ENCODE data around the gene LCOR.
"Not testable (repeated sequence)": the region's sequence is repeated elsewhere in the genome, so short reads cannot be mapped to it uniquely, and the experiment has no call there.

LCOR gene

DNA sequence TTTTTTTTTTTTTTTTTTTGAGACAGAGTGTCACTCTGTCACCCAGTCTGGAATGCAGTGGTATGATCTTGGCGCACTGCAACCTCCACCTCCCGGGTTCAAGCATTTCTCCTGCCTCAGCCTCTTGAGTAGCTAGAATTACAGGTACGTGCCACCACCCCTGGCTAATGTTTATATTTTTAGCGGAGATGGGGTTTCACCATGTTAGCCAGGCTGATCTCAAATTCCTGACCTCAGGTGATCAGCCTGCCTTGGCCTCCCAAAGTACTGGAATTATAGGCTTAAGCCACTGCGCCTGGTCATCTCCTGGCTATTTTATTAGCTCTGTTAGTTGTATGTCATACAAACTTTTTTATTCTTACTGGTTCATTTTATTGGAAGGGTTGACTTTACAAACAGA is 103.0 kb downstream of the LCOR start:
- DNase-seq (ENCODE audit: low read depth in 3 of 3), result no peak

DNA sequence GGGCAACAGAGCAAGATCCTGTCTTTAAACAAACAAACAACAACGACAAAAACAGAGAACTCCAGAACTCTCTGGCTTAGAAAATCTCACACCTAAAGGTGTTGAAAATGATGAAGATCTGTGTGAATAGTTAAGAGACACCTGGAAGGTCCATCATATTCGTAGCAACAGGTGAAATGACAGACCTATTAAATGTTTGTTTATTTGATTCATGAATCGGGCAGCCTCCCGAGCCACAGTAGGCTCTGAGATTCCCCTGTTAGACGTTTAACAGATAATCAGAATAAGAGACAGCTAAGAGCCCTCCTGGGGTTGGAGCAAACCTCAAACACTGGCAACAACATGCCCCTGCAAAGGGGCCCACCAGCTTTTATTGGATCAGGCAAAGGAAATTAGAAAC is 103.7 kb downstream of the LCOR start:
- DNase-seq (ENCODE audit: low read depth in 3 of 3), result no peak

GRCh38 chr10:96943161-96943560 is 111.1 kb downstream of the LCOR start:
- not testable (repeated sequence) for DNase-seq (ENCODE audit: low read depth in 3 of 3)

- no peak for DNase-seq (ENCODE audit: low read depth in 3 of 3)
Observed at GRCh38 chr10:96947036-96947435, 114.9 kb downstream of the LCOR start.

GRCh38 chr10:96949039-96949683 is 117.1 kb downstream of the LCOR start:
- DNase-seq (ENCODE audit: low read depth in 3 of 3), result no peak

DNA sequence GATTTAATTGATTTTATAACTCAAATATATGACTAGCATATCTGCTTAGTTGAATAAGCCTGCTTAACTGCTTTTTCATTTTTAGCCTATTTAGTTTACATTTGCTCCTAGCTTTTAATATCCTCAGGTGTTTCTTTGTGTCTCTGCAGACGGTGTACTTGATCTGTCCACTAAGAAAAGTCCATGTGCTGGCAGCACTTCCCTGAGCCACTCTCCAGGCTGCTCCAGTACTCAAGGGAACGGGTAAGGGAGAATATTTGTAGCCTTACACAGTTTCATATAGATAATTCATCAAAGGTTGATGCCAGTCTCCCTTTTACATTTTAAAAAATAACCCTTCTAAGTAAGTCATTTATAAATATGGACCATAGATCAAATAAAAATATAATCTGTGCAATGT is 119.9 kb downstream of the LCOR start:
- DNase-seq (ENCODE audit: low read depth in 3 of 3), result no peak

DNA sequence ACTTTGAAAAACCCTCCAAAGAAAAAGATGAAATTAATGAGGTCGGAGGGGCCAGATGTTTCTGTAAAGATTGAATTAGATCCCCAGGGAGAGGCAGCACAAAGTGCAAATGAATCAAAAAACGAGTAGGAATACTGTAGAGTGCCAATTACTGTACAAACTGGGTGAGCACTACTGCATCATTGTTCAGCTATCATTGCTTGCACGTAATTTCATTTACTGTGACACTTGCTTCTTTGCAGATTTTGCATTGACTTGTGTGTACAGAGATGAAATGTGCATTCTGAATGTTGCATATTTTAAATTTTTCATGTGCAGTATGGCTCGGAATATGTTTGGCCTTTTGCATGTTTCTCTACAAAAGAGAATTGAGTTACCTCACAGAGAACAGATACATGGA is 123.7 kb downstream of the LCOR start:
- no peak for DNase-seq (ENCODE audit: low read depth in 3 of 3)

- DNase-seq (ENCODE audit: low read depth in 3 of 3), result no peak
Observed at GRCh38 chr10:96958071-96958470, 126.0 kb downstream of the LCOR start.

DNA sequence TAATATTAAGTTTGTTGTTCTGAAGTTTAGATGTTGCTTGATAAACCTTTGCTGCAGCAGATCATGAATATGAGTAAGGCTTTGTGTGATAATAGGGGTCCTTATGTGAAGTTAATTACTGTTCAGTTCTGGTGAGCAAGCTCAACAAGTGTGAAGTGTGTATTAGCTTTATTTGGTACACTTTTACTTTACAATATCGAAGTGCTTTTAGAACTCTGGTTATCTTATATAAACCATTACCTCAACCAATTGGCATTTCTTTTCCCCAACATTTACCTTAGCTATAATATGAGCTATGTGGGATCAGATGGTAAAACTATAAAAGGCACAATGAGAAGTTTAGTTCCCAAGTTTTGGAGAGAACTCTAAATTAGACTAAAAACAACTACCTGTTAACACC is 127.6 kb downstream of the LCOR start:
- DNase-seq (ENCODE audit: low read depth in 3 of 3), result no peak

- no peak for DNase-seq (ENCODE audit: low read depth in 3 of 3)
Observed at GRCh38 chr10:96960872-96961271, 128.8 kb downstream of the LCOR start.

- no peak for DNase-seq (ENCODE audit: low read depth in 3 of 3)
Observed at GRCh38 chr10:96964131-96964530, 132.0 kb downstream of the LCOR start.

GRCh38 chr10:96967847-96968246 is 135.7 kb downstream of the LCOR start:
- DNase-seq (ENCODE audit: low read depth in 3 of 3), result no peak

DNA sequence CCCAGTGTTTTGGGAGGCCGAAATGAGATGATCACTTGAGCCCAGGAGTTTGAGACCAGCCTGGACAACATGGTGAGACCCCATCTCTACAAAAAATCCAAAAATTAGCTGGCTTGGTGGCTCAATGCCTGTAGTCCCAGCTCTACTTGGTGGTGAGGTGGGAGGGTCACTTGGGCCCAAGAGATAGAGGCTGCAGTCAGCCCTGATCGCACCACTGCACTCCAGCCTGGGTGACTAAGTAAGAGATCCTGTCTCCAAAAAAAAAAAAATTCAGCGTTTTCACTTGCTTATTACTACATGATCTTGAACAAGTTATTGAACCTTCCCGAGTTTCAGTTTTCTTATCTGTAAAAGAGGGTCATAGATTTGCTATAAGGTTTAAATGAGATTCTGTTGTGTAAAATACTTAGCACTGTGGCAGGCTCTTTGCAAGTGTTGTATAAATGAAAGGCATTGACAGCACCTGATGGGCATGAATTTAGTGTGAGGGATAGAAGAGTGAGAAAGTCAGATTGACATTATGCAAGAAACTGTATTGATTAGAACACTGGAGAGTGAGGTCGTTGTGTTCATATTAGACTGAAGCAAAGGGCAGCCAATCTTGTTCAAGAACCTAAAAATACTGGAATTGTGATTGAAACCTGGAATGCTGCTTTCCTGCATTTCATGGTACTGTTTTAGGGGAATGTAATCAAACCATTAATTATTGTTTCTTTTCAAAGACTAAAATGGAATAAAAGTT is 136.8 kb downstream of the LCOR start:
- DNase-seq (ENCODE audit: low read depth in 3 of 3), result no peak

DNA sequence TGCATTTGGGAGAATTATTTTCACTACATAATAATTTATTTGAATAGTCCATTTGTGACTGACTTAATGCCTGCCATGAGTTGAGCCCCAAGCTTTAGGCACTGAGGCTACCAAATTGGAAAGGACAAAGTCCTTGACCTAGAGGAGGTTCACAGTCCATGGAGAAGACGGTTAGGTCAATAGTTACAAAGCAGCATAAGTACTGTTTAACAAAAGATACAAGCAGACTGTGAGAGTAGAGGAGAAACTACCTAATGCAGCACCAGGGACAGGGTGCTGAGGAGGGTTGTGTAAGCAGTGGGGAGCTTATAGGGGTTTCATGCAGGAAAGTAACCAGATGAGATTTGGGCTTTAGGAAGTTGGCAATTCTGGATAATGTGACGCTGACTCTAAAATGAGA is 139.2 kb downstream of the LCOR start:
- no peak for DNase-seq (ENCODE audit: low read depth in 3 of 3)

- DNase-seq (ENCODE audit: low read depth in 3 of 3), result no peak
Observed at GRCh38 chr10:96972264-96972663, 140.2 kb downstream of the LCOR start.

DNA sequence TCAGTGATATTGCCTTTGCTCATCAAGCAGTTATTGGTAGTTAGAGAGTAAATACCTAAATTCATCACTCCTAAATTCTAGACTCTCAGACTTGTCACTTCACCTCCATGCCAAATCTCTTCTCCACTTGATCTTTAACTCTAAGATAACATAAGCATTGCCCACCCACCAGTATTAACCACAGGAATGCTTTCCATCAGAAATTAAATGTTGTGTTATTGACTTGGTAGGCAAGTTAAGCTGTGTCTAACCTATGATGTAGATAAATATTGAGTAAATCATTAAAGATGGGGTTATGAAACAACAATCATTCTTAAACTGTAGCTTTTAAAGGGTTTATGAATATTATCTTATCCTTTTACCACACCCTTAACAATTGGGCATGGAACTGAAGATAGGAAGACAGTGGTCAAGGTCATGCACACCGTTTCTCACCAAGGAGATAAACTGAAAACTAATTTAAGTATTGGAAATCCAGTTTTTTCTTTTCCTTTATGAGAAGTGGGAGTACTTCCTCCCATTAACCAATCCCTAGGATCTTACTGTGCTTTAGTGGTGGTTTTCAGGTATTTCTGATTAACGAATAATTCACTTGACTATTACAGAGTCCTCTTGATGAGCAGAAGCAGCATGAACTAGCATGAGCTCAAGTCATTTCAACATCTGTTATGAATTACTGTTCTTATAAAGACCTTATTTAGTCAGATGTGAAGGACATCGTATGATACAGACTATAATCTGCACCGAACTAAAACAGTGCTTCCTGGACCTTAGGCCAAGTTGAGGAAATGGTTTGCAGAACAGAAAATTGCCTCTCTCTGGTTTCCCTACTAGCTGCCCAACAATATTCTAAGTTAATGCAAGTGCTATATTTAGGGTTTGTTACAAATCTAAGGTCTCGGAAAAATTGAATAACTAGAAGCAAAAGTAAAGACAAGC is 142.0 kb downstream of the LCOR start:
- no peak for DNase-seq (ENCODE audit: low read depth in 3 of 3)

- DNase-seq (ENCODE audit: low read depth in 3 of 3), result no peak
Observed at GRCh38 chr10:96975136-96975535, 143.0 kb downstream of the LCOR start.

DNA sequence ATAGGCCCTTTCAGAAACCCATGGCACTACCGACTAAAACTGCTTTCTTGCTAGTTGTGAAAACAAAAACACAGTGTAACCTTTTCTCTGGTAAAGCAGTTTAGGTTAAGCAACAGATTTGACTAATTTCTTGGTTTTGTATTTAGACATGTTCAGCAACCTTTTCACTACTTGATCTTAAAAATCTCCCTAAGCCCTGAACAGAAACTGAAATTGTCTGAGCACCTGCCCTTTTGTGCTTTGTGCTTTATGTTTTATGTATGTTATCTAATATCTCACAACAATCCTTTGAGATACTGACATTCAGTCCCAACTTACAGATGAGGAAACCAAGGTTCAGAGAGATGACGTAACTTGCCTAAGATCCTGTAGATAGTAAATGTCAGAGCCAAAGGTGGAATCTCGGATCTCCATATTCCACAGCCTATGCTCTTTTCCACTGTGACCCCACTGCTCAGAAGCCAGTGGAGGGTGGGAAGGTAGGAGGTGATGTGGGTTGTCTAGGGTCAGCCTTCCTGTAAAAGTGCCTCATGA is 146.6 kb downstream of the LCOR start:
- DNase-seq (ENCODE audit: low read depth in 3 of 3), result no peak

GRCh38 chr10:96982149-96982930 is 150.2 kb downstream of the LCOR start:
- DNase-seq (ENCODE audit: low read depth in 3 of 3), result no peak

- no peak for DNase-seq (ENCODE audit: low read depth in 3 of 3)
Observed at GRCh38 chr10:96984541-96985131, 152.5 kb downstream of the LCOR start.
